ENCODE data around the gene CXCL9. TPM values are rescaled to one million over a fixed set of nuclear protein-coding genes. Genes with fewer than 3 reads are reported as not detected.
A peak's percentile ranks its signal among the peaks of the same experiment; 100 is the strongest.
"Not testable (repeated sequence)": the region's sequence is repeated elsewhere in the genome, so short reads cannot be mapped to it uniquely, and the experiment has no call there.

Gene CXCL9
- total RNA-seq, result not detected in 2 replicates

GRCh38 chr4:76007089-76007862, at the start of gene CXCL9:
TSS of gene CXCL9 (minus strand) at chr4:76007509. CDS start at chr4:76007449, 60 bp downstream.
- DNase-seq (ENCODE audit: low read depth), result peak; percentile 42

- DNase-seq (ENCODE audit: low read depth), result no peak
Observed at GRCh38 chr4:76055421-76055820, 48.1 kb upstream of the CXCL9 start.

DNA sequence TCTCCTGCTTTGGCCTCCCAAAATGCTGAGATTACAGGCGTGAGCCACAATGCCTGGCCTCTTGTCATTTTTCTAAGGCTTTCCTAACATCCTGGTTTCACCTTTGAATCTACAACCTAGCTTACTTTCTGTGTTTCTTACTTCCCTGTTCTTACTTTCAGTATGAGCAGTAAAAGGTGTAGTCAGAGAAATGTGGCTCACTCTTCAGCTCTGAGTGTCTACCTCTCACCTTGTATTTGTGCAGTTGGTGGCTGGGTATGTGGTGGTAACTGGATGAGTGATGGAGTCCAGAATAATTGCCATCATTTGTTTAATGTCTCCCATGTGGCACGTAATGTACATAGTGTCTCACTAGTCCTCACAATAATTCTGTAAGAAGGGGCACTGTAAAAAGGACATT, 47.7 kb upstream of the CXCL9 start:
- DNase-seq (ENCODE audit: low read depth), result no peak

DNA sequence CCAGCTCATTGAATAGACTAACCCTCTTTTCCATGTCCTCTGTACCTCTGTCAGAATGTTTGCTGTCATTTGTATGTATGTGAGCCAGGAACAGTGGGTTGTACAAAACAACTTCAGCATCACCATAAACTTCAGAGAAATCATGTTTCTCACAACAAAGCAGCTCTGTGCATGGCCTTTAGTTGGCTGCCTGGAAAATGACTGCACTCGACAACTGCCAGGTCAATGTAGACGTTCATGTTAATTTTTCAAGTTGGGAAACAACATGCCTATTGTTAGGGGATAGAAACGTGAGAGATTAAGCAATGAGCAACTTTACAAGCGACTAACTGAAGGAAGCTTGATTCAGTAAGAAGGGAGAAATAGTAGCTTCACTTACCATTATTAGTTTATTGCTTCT, 46.4 kb upstream of the CXCL9 start:
- no peak for DNase-seq (ENCODE audit: low read depth)

DNA sequence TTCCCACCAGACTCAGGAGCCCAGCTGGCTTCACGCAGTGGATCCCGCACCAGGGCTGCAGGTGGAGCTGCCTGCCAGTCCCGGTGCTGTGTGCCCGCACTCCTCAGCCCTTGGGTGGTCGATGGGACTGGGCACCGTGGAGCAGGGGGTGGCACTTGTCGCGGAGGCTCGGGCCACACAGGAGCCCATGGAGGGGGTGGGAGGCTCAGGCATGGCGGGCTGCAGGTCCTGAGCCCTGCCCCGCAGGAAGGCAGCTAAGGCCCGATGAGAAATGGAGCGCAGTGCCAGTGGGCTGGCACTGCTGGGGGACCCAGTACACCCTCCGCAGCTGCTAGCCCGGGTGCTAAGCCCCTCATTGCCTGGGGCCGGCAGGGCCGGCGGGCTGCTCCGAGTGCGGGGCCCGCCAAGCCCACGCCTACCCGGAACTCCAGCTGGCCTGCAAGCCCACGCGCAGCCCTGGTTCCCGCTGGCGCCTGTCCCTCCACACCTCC, 43.3 kb upstream of the CXCL9 start:
- DNase-seq (ENCODE audit: low read depth), result not testable (repeated sequence)

DNA sequence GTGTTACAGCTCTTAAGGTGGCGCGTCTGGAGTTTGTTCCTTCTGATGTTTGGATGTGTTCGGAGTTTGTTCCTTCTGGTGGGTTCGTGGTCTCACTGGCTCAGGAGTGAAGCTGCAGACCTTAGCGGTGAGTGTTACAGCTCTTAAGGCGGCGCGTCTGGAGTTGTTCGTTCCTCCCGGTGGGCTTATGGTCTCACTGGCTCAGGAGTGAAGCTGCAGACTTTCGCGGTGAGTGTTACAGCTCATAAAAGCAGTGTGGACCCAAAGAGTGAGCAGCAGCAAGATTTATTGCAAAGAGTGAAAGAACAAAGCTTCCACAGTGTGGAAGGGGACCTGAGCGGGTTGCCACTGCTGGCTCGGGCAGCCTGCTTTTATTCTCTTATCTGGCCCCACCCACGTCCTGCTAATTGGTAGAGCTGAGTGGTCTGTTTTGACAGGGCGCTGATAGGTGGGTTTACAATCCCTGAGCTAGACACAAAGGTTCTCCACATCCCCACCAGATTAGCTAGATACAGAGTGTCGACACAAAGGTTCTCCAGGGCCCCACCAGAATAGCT, 42.6 kb upstream of the CXCL9 start:
- not testable (repeated sequence) for DNase-seq (ENCODE audit: low read depth)

DNA sequence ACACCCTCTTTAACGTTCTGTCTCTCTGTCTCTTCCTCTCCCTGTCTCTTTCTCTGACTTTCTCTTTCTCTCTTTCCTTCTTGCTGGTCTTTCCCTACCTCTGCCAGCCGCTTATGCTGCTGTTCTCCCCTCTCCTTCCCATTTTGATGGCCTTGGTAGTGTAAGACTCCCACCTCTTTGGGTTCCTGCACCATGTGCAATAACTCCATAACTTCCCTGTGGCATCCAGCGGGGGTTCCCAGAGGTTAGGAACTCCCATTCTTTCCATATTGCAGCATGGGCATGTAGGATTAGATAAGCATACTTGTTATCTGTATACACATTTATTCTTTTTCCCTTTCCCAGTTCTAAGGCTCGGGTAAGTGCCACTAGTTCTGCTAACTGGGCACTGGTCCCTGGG, 37.4 kb upstream of the CXCL9 start:
- not testable (repeated sequence) for DNase-seq (ENCODE audit: low read depth)

DNA sequence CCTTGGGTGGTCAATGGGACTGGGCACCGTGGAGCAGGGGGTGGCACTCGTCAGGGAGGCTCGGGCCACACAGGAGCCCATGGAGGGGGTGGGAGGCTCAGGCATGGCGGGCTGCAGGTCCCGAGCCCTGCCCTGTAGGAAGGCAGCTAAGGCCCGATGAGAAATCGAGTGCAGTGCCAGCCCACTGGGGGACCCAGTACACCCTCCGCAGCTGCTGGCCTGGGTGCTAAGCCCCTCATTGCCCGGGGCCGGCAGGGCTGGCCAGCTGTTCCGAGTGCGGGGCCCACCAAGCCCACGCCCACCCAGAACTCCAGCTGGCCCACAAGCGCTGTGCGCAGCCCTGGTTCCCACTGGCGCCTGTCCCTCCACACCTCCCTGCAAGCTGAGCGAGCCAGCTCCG, 36.0 kb upstream of the CXCL9 start:
- DNase-seq (ENCODE audit: low read depth), result not testable (repeated sequence)

DNA sequence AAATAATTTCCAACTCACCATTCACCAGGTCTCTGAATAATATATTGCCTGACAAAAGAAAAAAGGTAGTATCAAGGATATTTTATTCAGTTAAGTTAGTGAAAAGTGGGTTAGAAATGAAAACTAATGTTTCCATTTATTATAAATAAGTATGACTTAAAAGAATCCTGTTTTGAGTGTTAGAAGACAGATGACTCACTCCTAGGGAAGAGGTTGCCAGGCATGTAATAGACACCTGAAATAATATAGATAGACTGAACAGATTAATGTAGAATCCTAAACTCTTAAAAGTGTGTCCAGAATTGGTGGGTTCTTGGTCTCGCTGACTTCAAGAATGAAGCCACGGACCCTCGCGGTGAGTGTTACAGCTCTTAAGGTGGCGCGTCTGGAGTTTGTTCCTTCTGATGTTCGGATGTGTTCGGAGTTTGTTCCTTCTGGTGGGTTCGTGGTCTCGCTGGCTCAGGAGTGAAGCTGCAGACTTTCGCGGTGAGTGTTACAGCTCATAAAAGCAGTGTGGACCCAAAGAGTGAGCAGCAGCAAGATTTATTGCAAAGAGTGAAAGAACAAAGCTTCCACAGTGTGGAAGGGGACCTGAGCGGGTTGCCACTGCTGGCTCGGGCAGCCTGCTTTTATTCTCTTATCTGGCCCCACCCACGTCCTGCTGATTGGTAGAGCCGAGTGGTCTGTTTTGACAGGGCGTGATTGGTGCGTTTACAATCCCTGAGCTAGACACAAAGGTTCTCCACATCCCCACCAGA, 35.1 kb upstream of the CXCL9 start:
- DNase-seq (ENCODE audit: low read depth), result not testable (repeated sequence)

DNA sequence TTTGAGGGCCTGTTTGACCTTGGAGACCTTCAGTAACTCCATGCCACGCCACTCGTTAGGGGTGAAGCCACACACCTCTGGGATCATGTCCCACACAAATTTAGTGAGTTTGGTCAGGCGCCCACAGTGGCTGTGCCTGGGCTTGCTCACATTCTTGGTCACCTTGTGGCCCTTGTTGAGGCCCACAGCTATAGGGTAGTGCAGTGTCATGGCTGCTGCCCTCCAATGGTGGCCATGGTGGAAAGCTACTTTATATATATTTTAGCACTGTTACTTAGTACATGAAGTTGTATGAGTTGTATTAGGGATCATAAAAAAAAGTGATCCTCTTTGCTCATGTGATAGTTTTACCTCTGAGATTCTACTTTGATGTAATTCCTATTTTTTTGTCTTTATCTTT, 29.5 kb upstream of the CXCL9 start:
- no peak for DNase-seq (ENCODE audit: low read depth)

- peak; percentile 28 for DNase-seq (ENCODE audit: low read depth)
Observed at GRCh38 chr4:76035799-76036380, 28.6 kb upstream of the CXCL9 start, which contains the start of gene CXCL11. TSS of gene CXCL11 (minus strand) at chr4:76036070. CDS start at chr4:76035987, 83 bp downstream.

DNA sequence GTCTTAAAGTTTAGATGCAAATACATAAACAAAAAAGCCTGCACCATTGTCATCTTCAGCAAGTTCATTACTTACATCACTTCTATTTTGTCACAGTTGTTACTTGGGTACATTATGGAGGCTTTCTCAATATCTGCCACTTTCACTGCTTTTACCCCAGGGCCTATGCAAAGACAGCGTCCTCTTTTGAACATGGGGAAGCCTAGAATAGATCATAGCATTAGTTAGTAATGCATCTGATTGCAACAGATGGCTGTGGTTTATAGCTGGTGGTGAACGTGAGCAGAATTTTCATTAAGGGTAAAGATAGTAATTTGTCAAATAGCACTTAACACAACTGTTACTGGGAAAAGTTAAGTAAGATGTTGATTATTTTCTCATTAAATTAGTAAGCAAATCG, 27.8 kb upstream of the CXCL9 start:
- no peak for DNase-seq (ENCODE audit: low read depth)

- DNase-seq (ENCODE audit: low read depth), result no peak
Observed at GRCh38 chr4:76029300-76029699, 22.0 kb upstream of the CXCL9 start.

DNA sequence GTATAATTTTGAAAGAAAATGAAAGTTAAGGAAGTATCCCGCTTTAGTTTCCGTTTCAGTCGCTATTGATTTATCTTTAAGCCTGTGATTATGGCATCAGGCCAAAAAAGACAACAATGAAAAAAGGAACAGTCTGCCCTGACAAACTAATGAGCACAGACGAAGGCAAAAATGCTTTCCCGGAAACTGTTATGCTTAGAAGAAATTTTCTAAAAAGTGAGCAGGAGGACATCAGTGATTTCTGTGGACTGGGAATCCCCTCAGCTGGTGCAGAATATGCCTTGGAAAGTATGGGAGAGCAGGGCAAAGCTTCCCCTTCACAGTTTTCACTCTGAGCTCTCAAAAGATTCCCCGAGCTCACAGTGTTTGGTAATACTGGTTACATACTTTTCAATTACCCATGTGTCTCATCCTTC, 21.0 kb upstream of the CXCL9 start:
- DNase-seq (ENCODE audit: low read depth), result no peak

DNA sequence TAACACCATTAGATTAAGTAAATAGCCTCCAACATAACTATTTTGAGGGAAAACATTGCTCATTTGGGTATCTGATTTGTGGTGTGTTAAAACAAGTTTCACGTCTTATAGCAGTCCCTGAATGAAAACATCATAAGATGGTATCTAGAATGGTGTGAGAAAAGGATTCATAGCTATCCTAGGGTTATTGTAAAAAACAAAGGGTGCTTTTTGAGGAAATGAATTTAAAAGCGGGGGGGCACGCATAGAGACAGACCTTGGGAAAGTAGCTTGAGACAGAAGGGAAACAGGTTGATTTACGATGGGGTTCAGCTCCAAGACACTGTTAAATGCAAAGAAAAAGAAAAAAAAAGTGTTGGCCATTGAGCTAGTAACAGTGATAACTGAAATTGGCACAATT, 16.8 kb upstream of the CXCL9 start:
- no peak for DNase-seq (ENCODE audit: low read depth)

- DNase-seq (ENCODE audit: low read depth), result peak; percentile 48
Observed at GRCh38 chr4:76023389-76023788, 16.1 kb upstream of the CXCL9 start, which contains the start of gene CXCL10. TSS of gene CXCL10 (minus strand) at chr4:76023497. CDS start at chr4:76023431, 66 bp downstream.

DNA sequence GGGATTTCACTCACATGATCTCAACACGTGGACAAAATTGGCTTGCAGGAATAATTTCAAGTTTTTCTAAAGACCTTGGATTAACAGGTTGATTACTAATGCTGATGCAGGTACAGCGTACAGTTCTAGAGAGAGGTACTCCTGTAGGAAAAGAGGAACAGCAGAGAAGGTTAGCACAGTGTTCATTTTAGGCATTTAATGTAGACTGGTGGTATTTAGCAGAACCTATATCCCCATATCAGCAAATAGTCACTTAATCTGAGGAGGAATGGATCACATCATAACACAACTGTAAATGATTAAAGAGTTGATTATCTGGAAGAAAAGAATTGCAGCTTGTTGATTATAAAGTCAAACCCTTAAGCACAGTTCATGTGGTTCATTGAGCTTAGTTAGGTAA, 15.4 kb upstream of the CXCL9 start:
- no peak for DNase-seq (ENCODE audit: low read depth)

DNA sequence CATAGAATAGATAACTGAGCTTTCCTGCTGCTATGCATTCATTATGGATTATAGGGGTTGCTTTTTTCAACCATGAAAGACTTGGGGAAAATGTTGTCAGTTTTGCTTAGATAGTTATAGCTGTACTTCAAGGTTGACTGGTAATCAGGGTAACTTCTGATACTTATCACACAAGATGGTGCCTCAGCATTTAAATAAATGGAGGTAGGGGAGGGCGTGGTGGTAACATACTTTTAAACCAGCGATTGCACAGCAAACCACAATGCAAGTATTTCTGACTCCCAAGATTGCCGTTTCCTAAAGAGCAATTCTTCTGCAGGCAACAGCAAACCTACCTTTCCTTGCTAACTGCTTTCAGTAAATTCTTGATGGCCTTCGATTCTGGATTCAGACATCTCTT, 14.7 kb upstream of the CXCL9 start:
- DNase-seq (ENCODE audit: low read depth), result no peak

- DNase-seq (ENCODE audit: low read depth), result no peak
Observed at GRCh38 chr4:76017056-76017686, 9.9 kb upstream of the CXCL9 start.

DNA sequence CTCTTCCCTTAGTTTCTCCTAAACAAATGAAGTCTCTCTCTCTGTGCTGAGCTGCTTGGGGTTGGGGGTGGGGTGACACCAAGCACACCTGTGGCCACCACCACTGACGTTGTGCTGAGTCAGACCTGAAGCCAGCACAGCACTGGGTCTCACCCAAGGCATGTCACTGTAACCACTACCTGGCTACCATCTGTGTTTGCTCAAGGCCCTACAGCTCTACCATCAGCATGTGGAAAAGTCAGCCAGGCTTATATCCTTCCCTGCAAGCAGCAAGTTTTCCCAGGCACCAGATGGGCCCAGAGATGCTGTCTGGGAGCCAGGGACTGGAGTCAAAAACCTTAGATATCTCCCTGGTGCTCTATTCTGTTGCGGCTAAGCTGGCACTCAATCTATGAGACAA, 9.1 kb upstream of the CXCL9 start:
- DNase-seq (ENCODE audit: low read depth), result no peak

DNA sequence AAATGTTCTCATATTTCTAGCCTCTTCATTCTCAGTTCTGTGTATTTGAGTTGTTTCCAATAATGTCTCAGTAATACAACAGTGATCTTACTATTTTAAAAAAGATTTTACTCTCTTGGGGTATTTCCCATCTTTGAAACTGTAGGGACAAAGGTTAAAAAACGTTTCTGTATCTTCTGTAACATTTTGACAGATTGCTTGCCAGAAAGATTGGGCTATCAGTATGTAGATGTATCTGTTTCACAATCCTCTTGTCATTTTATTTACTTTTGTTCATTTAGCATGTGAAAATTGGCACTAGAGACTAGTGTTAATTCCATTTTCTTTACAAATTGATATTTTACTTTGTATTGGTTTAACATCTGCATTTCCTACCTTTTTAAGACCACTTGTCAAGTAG, 6.2 kb upstream of the CXCL9 start:
- no peak for DNase-seq (ENCODE audit: low read depth)

GRCh38 chr4:76012388-76012801, 5.1 kb upstream of the CXCL9 start:
- DNase-seq (ENCODE audit: low read depth), result peak; percentile 9
